Immature natural killer cell (primary cell): Measurements from ENCODE around the gene MYH10. TPM values are rescaled to one million over a fixed set of nuclear protein-coding genes. Genes with fewer than 3 reads are reported as not detected.
A peak's percentile ranks its signal among the peaks of the same experiment; 100 is the strongest.

ENCODE experiments used
- DNase-seq, 3 donors: peaks; one replicate each; pipeline ENCODE4 v3.0.0; 2022; ENCODE audit warnings: mixed read lengths in 1 of 3
- H3K27ac Mint-ChIP-seq, 6 donors: one replicate each; pipeline ENCODE4 v1.8.0; 2020; ENCODE audit warnings: mixed read lengths in 6 of 6, mild to moderate bottlenecking in 5 of 6, inconsistent platforms in 4 of 6, moderate library complexity in 3 of 6
- H3K27me3 Mint-ChIP-seq, 3 donors: one replicate each; pipeline ENCODE4 v1.8.0; 2020 to 2021; ENCODE audit warnings: low read depth in 3 of 3, mild to moderate bottlenecking in 3 of 3, mixed read lengths in 3 of 3, moderate library complexity in 3 of 3, inconsistent platforms in 1 of 3
- H3K36me3 Mint-ChIP-seq, 3 donors: one replicate each; pipeline ENCODE4 v1.8.0; 2020; ENCODE audit warnings: mixed read lengths in 3 of 3, inconsistent platforms in 2 of 3, mild to moderate bottlenecking in 2 of 3
- H3K4me1 Mint-ChIP-seq, 2 donors: one replicate each; pipeline ENCODE4 v1.8.0; 2020; ENCODE audit warnings: inconsistent platforms in 2 of 2, mild to moderate bottlenecking in 2 of 2, mixed read lengths in 2 of 2, moderate library complexity in 1 of 2
- H3K4me3 Mint-ChIP-seq, 5 donors: one replicate each; pipeline ENCODE4 v1.8.0; 2020; ENCODE audit warnings: mild to moderate bottlenecking in 5 of 5, mixed read lengths in 5 of 5, inconsistent platforms in 3 of 5, moderate library complexity in 3 of 5
- H3K9me3 Mint-ChIP-seq, 6 donors: one replicate each; pipeline ENCODE4 v1.8.0; 2020; ENCODE audit warnings: mild to moderate bottlenecking in 6 of 6, mixed read lengths in 6 of 6, inconsistent platforms in 4 of 6, moderate library complexity in 3 of 6
- polyA plus RNA-seq, 3 donors: library from polyadenylated mRNA; unstranded; fragments of 300-500 nt; fragmentation: Illumina TruSeq; gene quantifications; one replicate each; pipeline ENCODE4 v1.2.3, GENCODE V29; 2021

Gene MYH10
- polyA plus RNA-seq, 3 donors from 2014 or later: 0.38 to 2.6 TPM; not detected in 1

GRCh38 chr17:8436844-8437171, 193.7 kb downstream of the MYH10 start:
- Mint-ChIP-seq H3K4me1 (peaks cover 47 to 60% of the 10 kb centered on the region in 2 donors), H3K4me3 (peak overlapping the region; percentile 92 to 98 (median 96)), H3K9me3 (no peaks in the 10 kb centered on the region), H3K27ac (peak overlapping the region; percentile 94 to 99 (median 99)), H3K27me3 (peaks cover 0 to 17% (median 6%) of the 10 kb centered on the region in 3 donors), H3K36me3 (peaks cover 0 to 6% (median 0%) of the 10 kb centered on the region in 3 donors)
- DNase-seq: no peak

- Mint-ChIP-seq H3K9me3 (no peaks in the 10 kb centered on the region), H3K36me3 (peaks cover 0 to 6% (median 0%) of the 10 kb centered on the region in 3 donors), H3K27me3 (peaks cover 0 to 18% (median 6%) of the 10 kb centered on the region in 3 donors), H3K4me1 (peaks cover 43 to 55% of the 10 kb centered on the region in 2 donors), H3K4me3 (peak overlapping the region; percentile 92 to 98 (median 96)), H3K27ac (peak overlapping the region; percentile 94 to 99 (median 99))
- DNase-seq: peak in 2 of 3 donors; percentile 44 to 71
Observed at GRCh38 chr17:8436169-8436843, 194.2 kb downstream of the MYH10 start.

GRCh38 chr17:8435245-8436168, 195.0 kb downstream of the MYH10 start, which contains the start of gene NDEL1:
Gene NDEL1, plus strand, starts transcription at chr17:8435884. Its CDS starts 8,388 bp downstream, at chr17:8444272.
- H3K4me1 Mint-ChIP-seq: peaks cover 39 to 47% of the 10 kb centered on the region in 2 donors
- DNase-seq: peak; percentile 98 to 99 (median 99)
- H3K4me3 Mint-ChIP-seq: peak within 1 kb of the TSS; percentile 94 to 98 (median 96)
- peak within 1 kb of the TSS; percentile 94 to 99 (median 99) for H3K27ac Mint-ChIP-seq
- H3K9me3 Mint-ChIP-seq: no peaks in the 10 kb centered on the region
- H3K36me3 Mint-ChIP-seq: peaks cover 0 to 6% (median 0%) of the 10 kb centered on the region in 3 donors
- peaks cover 0 to 18% (median 6%) of the 10 kb centered on the region in 3 donors for H3K27me3 Mint-ChIP-seq

DNA sequence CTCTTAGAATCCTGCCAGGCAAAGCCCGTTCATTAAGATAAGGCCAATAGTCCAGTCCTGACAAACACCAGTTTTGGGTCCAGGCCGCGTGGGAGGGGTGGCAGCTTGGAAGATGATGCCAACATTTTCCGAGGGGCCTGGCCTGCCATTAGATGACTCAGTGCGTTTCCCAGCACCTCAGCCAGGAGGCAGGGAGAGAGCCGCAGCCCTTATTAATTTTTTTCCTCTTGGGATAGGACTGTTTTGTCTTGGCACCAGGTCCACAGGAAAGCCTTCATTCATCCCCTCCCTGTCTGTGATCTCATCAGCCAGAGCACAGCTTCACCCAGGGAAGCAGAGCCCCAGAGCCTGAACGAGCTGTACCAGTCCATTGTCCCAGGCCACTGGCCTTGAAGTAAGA, 199.6 kb downstream of the MYH10 start:
- H3K27ac Mint-ChIP-seq: no peak overlapping the region
- no peaks in the 10 kb centered on the region for H3K9me3 Mint-ChIP-seq
- DNase-seq: no peak
- H3K4me3 Mint-ChIP-seq: no peak overlapping the region
- peaks cover 6 to 7% of the 10 kb centered on the region in 2 donors for H3K4me1 Mint-ChIP-seq
- no peaks in the 10 kb centered on the region for H3K36me3 Mint-ChIP-seq
- H3K27me3 Mint-ChIP-seq: peaks cover 0 to 11% (median 5%) of the 10 kb centered on the region in 3 donors

DNA sequence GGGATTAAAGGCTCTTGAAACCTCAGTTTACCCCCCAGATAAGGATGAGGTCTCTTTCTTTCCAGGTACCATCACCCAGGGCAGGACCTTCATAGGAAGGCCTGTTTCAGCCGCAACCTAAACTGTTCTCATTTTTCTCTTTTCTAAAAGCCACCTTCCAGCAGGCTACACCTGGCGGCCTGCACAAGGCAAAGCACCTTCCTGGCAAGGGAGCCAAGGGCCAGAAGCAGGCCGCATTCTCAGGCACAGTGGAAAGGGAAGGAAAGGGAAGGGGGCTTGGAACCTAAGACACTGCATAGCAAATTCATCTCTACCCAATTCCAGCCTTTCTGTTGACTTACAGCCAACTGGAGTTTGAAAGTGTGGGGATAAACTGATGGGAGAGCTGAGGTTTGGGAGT, 203.7 kb downstream of the MYH10 start:
- Mint-ChIP-seq H3K36me3 (no peaks in the 10 kb centered on the region), H3K27ac (no peak overlapping the region), H3K9me3 (no peaks in the 10 kb centered on the region), H3K4me1 (no peaks in the 10 kb centered on the region), H3K27me3 (peaks cover 6 to 8% (median 8%) of the 10 kb centered on the region in 3 donors), H3K4me3 (no peak overlapping the region)
- DNase-seq: no peak

DNA sequence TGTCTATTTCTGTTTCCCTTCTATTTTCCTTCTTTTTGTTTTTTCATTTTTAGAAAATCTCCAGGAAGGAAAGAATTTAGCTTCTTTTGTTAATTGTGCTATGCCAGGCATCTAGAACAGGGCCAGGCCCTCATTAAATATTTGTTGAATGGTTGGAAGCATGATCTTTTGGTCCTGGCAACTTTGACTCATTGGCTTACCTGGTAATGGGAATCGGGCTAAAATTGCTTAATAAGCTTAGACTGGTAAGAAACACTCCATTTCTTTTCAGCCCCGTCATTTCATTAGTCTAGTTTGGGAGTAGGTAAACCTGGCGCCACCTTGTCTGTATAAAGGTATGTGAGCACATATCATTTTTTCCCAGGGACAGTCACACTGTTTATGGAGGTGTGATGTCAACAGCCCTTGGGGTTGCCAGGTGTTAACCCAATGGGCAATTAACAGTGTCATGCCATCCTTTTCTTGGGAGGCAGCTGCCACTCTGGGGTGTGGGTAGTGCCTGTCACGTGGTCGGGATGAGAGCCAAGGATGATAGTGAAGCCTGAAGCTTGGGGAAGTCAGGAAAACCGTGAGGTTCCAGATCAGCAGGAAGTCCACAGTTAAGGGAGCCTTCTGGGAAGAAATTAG, 204.3 kb downstream of the MYH10 start:
- H3K27ac Mint-ChIP-seq: no peak overlapping the region
- H3K4me3 Mint-ChIP-seq: no peak overlapping the region
- H3K4me1 Mint-ChIP-seq: no peaks in the 10 kb centered on the region
- H3K36me3 Mint-ChIP-seq: no peaks in the 10 kb centered on the region
- DNase-seq: no peak
- peaks cover 6 to 9% (median 8%) of the 10 kb centered on the region in 3 donors for H3K27me3 Mint-ChIP-seq
- H3K9me3 Mint-ChIP-seq: no peaks in the 10 kb centered on the region

Other genes with a start within 250 kb of the MYH10 start
- gene RPL26, start 247.5 kb downstream of the MYH10 start, polyA plus RNA-seq: 1,000 to 10,000 TPM in 1 of 3 donors, 100 to 1,000 TPM in 2; 683 to 1,109 (median 864) TPM
- under 1 TPM in 1 of 3 donors, not detected in 2; 0.13 TPM for gene RNF222, start 232.9 kb downstream of the MYH10 start, polyA plus RNA-seq
- gene NDEL1, start 194.8 kb downstream of the MYH10 start, polyA plus RNA-seq: 10 to 100 TPM; 37.2 to 75.0 (median 54.4) TPM
- gene CCDC42, start 114.1 kb upstream of the MYH10 start, polyA plus RNA-seq: not detected
- not detected for gene SPDYE4, start 127.8 kb upstream of the MYH10 start, polyA plus RNA-seq
- not detected for gene MFSD6L, start 168.6 kb upstream of the MYH10 start, polyA plus RNA-seq
- under 1 TPM in 2 of 3 donors, not detected in 1; 0.18 to 0.57 TPM for gene PIK3R6, start 236.9 kb upstream of the MYH10 start, polyA plus RNA-seq